GM10266 (cell line): ENCODE measurements around the gene UBE2R2.
A peak's percentile ranks its signal among the peaks of the same experiment; 100 is the strongest.
"Not testable (repeated sequence)": the region's sequence is repeated elsewhere in the genome, so short reads cannot be mapped to it uniquely, and the experiment has no call there.

Source experiments
- DNase-seq: peaks from one replicate; pipeline ENCODE4 v3.0.0; 2012; ENCODE audit errors: extremely low spot score
- TF ChIP-seq, protein P1 (sequence below): IDR thresholded peaks from 2 replicates; pipeline ENCODE4 v1.5.1; 2012; ENCODE audit warnings: mild to moderate bottlenecking, low read depth; ENCODE audit not compliant: control insufficient read depth, insufficient read depth; ENCODE audit errors: missing control alignments

UBE2R2 gene, protein sequence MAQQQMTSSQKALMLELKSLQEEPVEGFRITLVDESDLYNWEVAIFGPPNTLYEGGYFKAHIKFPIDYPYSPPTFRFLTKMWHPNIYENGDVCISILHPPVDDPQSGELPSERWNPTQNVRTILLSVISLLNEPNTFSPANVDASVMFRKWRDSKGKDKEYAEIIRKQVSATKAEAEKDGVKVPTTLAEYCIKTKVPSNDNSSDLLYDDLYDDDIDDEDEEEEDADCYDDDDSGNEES

GRCh38 chr9:33816327-33817252, at the start of gene UBE2R2:
Gene UBE2R2, plus strand, starts transcription at chr9:33817160. Its CDS starts 598 bp downstream, at chr9:33817758.
- DNase-seq: peak; percentile 98

GRCh38 chr9:33770156-33770880, 46.6 kb upstream of the UBE2R2 start:
- DNase-seq: not testable (repeated sequence)

More at GRCh38 chr9:33816327-33817252, at the start of gene UBE2R2:
- TF ChIP-seq, protein P1, sequence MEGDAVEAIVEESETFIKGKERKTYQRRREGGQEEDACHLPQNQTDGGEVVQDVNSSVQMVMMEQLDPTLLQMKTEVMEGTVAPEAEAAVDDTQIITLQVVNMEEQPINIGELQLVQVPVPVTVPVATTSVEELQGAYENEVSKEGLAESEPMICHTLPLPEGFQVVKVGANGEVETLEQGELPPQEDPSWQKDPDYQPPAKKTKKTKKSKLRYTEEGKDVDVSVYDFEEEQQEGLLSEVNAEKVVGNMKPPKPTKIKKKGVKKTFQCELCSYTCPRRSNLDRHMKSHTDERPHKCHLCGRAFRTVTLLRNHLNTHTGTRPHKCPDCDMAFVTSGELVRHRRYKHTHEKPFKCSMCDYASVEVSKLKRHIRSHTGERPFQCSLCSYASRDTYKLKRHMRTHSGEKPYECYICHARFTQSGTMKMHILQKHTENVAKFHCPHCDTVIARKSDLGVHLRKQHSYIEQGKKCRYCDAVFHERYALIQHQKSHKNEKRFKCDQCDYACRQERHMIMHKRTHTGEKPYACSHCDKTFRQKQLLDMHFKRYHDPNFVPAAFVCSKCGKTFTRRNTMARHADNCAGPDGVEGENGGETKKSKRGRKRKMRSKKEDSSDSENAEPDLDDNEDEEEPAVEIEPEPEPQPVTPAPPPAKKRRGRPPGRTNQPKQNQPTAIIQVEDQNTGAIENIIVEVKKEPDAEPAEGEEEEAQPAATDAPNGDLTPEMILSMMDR: no peak

- DNase-seq: not testable (repeated sequence)
Observed at GRCh38 chr9:33773135-33773534, 43.8 kb upstream of the UBE2R2 start.

GRCh38 chr9:33774074-33774659, 42.8 kb upstream of the UBE2R2 start:
- DNase-seq: not testable (repeated sequence)

- DNase-seq: no peak
- TF ChIP-seq, protein P1: no peak
Observed at GRCh38 chr9:33776578-33776977, 40.4 kb upstream of the UBE2R2 start.

DNA sequence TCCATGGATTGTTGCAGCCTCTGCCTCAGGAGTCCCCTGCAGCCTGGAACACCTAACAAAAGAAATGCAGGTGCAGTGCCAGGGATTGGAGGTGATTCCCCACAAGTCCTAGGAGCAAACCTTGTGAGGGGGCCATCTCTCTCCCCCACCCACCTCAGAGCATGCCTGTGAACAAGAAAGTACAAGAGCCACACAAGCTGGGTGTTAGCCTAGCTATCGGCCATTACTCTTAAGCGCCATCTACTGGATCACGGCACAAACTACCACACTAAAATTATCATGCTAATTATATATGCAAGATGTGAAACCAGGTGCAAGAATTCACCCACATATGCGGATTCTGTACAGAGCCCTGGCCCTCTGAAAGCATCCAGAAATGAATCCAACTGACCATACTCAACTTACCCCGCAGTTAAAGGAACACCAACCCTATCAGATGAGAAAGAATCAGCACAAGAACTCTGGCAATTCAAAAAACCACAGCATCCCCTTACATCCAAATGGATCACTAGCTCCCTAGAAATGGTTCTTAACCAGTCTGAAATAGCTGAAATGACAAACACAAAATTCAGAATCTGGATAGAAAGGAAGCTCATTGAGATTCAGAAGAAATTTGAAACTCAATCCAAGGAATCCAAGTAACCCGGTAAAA, 38.1 kb upstream of the UBE2R2 start:
- DNase-seq: peak; percentile 65
- TF ChIP-seq, protein P1: peak; percentile 77

- no peak for DNase-seq
- TF ChIP-seq, protein P1: no peak
Observed at GRCh38 chr9:33780276-33780675, 36.7 kb upstream of the UBE2R2 start.

DNA sequence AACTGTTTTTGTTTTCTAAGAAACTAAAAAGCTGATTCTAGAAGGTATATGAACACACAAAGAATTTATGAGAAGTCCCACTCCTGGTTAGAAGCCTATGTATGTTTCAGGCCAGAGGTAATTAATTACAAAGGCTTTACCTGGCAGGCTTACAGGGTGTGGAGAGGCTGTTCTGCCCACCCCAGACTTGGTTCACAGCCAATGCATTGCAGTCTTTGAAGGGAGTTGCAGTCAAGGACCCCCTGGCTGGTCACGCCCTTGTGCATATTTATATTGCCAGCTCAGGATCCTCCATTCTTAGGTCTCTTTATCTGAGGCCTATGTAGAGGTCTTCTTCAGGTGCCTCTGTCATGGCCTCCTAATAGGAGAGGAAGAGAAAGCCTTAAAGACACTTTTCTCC, 35.2 kb upstream of the UBE2R2 start:
- TF ChIP-seq, protein P1: no peak
- no peak for DNase-seq
